GM18868 (cell line): Measurements from ENCODE around the gene TMEM250.

ENCODE experiments used
- ATAC-seq: cut with Tn5 transposase; IDR thresholded peaks from one replicate; pipeline ENCODE4 v1.9.1; 2021; ENCODE audit warnings: mild to moderate bottlenecking, moderate library complexity; ENCODE audit not compliant: unreplicated experiment

The TMEM250 gene

DNA sequence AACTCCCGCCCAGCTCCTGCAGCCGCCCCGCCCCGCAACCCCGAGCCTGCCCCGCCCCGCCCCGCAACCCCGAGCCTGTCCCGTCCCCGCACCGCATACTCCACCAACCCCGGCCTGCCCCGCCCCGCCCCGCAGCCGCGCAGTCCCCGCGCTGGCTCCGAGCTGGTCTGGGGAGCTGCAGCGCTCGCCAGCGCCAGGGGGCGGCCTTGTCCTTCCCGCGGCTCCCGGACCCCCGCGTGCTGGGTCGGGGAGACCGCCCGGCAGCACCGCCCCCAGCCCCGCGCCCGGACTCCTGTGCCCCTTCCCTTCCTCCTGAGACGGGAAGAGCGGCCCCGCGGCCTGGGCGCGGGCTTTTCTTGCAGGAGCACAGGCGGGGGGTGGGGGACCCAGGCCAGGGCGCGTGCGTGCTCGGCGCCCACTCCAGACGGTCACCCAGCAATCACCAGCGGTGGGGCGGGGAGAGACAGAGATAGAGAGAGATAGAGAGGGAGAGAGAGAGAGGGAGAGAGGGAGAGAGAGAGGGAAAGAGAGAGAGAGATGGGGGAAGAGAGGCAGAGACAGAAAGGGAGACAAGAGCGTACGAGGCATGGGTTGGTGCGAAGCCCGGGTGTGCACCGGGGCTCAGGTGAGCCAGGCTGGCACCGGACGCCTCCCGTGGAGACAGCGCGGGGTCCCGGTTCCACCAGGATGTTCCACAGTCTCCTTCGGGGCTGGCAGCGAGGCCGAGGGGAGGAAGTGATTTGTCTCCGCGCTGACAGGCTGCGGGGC, 14.7 kb upstream of the TMEM250 start:
- no peak for ATAC-seq

DNA sequence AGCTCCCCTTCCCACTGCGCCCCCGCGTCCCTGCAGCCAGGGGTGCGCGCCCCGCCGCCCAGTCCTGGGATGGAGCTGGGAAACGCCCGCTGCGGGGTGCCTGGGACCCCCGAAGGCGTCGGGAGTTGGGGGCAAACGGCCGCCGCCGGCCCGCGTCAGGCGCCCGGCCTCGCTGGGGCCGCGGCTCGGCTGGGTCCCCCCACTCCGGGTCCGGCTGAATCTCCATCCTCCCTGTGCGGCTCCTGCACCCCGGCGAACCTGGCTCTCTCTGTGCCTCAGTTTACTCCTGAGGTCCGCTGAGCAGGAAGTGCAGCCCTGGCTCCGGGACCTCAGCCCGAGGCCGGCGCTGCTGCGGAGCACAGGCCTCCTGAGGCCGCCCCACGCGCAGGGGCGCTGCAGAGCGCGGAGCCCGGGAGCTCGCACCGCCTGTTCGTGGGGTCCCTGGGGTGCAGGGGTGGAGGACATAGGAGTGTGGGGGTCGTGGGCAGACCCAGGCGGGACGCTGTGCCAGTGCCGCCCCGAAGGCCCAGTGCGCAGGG, 13.9 kb upstream of the TMEM250 start:
- ATAC-seq, result no peak

- no peak for ATAC-seq
These were observed 13.2 kb upstream of the TMEM250 start for GRCh38 chr9:136131629-136132511.

DNA sequence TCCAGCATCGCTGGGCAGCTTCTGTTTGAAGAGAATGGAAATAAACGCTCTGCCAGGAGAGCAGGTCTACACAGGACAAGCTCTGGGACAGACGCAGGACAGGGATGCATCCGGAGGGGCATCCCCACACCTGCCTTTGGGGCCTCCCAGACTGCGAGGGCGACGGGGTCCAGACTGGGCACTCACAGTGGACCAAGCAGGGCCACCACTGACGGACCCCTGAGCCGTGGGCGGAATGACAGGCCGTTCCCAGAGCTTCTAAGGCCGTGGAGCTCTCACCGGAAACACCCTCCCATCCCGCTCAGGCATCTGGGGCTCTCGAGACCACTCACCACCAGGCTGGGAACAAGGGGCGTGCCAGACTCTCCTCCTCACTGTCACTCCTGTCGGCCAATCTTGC, 10.5 kb upstream of the TMEM250 start:
- no peak for ATAC-seq

GRCh38 chr9:136128436-136128835, 9.8 kb upstream of the TMEM250 start:
- no peak for ATAC-seq

DNA sequence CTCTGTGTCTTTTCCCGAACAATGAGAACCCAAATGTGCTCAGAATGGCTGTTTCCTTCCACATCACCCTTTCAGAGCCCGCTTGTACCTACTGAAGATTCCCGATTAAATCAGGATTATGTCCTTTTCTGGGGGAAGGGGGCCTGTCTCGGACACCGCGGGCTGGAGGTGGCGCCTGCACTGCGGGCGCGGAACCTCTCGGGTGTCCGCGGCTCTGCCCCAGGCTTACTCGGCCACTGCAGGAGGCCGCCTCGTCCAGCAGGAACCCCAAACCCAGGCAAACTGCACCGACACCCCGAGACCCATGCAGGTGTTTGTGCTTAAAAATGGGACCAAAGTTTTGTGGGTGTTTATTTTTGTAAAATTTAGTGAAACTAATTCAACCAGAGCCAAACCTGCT, 8.6 kb upstream of the TMEM250 start:
- ATAC-seq, result no peak

- no peak for ATAC-seq
These were observed 6.5 kb upstream of the TMEM250 start for GRCh38 chr9:136124976-136125692.

DNA sequence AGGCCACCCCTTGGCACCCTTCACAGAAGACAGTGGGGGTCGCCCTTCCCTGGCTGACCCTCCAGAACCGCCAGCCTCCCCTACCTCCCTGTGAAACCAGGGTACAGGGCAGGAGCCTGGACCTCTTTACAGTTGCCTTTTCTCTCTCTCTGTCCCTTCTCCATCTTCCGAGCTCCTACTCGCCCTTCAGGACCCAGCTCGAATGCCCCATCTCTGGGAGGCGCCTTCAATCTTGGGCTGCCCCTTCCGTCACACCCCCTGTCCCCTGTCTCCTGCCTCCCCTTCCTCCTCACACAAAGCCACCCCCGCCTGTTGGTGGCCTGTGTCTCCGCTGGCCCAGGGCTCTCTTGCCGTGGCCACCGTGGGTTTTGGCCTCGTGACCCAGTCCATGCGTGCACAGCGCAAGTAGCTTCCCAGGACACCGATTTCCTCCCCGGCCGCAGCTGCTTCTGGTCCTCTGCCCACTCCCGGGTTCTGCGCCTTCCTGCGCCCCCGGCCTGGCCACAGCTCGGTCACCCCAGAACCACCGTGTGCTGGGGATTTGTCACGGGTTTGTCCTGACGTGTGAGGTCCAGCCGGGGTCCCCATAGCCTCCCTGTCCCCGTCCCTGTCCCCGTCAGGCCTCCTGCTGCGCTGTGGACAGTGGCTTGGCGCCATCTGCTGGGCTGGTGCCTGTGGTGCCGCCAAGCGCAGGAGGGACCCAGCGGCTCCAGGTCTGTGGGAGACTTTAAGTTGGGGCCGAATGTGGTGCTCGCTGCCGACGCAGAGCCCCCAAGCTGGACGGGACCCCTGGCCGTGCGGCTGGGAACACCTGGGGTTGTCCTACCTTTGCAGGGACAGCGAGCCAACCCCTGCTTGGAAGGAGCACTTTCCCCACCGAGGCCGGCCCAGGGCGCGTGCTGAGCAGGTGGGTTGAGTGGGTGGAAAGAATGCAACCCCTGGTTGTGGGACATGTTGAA, 4.0 kb upstream of the TMEM250 start:
- ATAC-seq, result no peak

GRCh38 chr9:136121801-136122200, 3.1 kb upstream of the TMEM250 start:
- no peak for ATAC-seq

- ATAC-seq, result no peak
These were observed 1.8 kb upstream of the TMEM250 start for GRCh38 chr9:136120438-136120844.

DNA sequence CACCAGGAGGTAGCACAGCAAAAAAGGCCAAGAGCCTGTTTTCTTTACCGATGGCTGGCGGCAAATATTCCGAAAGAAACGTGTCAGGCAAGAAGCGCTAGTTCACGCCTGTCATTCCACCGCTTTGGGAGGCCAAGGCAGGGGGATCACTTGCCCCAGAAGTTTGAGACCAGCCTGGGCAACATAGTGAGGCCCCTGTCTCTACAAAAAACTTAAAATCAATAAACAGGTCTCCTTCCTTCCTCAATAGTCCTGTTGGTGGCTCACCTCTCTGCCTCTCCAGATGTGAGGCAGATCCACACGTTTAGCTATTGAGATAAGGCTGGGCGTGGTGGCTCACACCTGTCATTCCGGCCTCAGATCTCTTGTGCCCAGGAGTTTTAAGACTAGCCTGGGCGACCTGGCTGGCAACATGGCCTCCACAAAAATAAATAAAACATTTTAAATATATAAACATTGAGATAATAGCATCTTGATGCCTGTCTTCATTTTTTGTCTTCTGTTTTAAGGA, 1.3 kb upstream of the TMEM250 start:
- ATAC-seq, result no peak

- no peak for ATAC-seq
These were observed 597 bp upstream of the TMEM250 start for GRCh38 chr9:136119061-136119882.

DNA sequence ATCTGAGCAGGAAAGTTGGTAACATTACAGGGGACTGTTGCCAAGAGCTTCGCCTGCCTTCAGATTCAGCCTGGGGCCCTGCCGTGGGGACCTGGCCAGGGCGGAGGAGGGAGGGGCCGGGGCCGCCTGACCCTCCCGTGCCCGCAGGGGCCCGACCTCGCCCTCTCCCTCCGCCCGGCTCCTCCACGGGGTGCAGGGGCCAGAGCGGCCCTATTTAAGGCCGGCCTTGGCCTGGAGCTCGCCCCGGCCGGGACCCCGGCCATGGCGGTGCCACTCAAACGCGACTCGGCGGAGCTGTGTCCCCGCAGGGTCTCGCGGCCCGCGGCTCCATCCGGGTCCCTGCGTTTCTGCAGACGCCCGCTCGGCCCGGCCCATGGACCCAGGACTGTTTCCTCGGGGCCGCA, 757 bp downstream of the TMEM250 start:
- peak; percentile 3 for ATAC-seq

- no peak for ATAC-seq
These were observed 1.3 kb downstream of the TMEM250 start for GRCh38 chr9:136117291-136117915.

- no peak for ATAC-seq
These were observed 2.1 kb downstream of the TMEM250 start for GRCh38 chr9:136116360-136117098.

- ATAC-seq, result no peak
These were observed 2.9 kb downstream of the TMEM250 start for GRCh38 chr9:136115641-136116359.

DNA sequence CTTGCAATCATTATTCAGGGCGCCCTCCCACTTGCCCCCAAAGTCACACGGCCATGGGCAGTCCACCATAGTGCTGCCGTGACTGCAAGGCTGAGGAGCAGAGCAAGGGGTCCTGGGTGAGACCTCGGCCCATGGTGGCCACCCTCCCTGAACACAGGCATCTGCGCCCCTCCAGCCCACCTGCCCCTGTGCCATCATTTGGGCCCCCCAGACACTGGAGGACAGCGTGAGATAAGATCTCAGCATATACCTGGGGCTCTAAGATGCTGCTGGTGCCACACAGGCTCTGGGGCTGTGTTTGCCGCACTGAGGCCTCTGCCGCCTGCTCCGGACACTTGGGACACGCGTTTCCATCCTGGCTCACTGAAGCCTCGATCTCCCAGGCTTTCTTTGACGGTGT, 3.5 kb downstream of the TMEM250 start:
- ATAC-seq, result no peak
